GM21825 (cell line): Measurements from ENCODE around the gene FAM72D.
"Not testable (repeated sequence)": the region's sequence is repeated elsewhere in the genome, so short reads cannot be mapped to it uniquely, and the experiment has no call there.

Experiments
- ATAC-seq: cut with Tn5 transposase; IDR thresholded peaks from one replicate; pipeline ENCODE4 v1.9.1; 2021; ENCODE audit warnings: mild to moderate bottlenecking, moderate library complexity; ENCODE audit not compliant: unreplicated experiment

FAM72D gene

DNA sequence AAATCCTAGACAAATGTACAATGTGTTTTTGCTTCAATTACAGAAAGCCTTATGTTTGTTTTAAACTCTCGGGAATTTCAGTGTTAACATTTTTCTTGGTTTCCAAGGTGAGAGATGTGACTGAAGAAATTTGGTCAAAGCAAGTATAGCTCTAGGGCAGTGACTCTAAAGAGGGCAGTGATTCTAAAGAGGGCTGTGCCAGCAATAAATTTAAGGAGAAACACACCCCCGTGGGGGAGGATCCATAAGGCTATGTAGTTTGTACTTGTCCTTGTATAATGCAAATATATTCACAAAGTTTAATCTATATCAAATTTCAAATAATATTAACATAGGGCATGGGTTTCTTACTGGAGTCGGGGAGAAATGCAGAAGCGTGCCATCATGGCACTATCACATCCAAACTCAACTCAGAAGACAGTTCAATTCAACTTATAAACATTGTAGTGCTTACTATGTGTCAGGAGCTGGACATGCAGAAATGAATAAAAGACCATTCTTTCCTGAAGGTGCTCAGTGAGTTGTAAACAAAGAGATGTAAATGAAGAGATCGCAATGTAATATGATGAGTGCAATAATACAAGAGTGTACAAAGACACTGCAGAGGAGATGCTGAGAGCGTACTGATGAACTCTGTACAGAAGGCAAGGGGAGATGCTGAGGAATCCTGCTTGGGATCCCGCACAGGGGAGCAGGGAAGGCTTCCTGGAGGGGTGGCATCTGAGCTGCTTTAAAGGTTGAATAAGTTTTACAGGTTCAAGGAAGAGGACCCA, 13.1 kb upstream of the FAM72D start:
- not testable (repeated sequence) for ATAC-seq

DNA sequence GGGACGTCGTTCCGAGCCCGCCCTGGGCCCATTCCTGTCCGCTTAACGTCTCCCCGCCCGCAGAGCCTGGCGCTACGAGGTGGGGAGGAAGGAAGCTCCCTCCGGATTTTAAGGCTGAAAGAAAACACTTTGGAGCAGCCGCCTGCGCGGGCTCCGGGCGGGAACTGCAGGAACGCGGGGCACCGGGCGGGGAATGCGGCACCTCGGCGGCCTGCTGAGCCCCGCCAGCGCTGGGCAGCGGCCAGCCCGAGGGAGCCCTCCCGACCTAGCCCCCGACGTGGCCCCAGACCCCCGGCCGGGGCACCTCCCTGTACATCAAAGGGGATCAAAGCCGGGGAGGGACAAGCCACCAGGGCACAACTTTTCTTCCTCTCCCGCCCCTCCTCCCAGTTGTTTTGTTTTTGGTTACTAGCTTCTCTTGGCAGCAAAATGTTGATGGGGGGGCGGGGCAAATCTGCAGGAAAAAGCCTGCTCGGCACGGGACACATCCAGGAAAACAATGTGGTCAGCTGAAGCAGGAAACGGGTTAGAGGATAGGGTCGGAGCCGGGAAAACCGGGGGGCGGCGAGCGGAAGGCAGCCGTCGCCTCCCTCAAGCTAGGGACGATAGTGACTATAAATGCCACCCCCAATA, 2.1 kb upstream of the FAM72D start:
- not testable (repeated sequence) for ATAC-seq

DNA sequence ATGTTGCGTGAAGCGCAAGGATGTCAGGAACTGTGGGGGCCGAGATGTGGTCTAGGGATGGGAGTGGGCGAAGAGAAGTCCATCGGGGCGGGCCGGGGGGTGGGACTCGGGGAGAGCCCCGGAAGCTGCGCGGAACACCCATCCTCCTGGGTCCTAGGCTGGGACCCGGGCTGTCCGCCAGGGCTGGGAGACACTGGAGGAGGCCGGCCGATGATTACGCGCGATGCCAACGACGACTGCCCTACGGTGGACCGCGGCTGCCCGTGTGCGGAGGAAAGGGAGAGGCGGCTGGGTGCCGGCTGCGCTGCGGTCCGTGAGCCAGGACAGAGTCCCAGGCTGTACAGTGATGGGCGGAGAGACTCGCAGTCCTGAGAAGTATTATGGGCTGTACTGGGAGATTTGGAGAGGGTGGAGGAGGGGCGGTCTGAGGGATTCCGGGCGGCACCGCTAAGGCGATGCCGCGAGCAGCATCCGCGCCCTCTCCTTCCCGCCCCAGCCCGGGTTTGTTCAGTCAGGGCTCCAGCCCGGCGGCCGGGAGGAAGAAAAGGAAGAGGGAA, 1.0 kb upstream of the FAM72D start:
- peak; percentile 4 for ATAC-seq

DNA sequence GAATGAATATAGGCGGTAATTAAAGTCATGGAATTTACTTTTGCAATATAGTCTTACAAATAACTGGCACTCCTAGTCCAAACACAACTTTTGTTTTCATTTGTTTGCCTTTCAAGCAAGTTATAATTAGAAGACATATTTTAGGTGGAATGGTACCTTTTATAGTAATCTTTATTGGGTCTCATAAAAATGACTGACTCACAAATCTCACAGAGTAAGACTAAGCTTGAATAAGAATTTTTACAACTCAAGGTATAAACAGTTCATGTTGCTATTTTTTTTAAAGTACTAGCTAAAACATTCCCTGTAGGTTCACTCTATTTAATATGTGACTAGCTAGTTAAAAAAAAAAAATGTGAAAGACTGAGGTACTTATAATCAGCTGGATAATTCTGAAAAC, 6.0 kb downstream of the FAM72D start:
- ATAC-seq, result not testable (repeated sequence)

DNA sequence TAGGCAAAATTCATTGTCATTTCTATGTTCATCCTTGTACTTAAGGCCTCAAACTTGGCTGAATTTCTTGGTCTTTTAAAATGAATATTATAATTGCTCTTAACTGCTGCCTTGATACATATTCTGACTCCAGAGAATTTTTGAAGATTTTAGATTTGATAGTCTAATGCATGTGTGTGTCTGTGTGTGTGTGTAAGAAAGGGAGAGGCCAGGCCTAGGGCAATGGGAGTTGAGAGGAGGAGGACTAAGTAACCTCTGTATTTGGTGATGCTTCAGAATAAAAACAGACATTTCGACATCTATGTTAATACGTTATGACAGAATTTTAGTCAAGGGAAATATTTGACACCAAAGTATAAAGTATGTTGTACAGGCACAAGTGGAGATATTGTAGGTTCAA, 7.5 kb downstream of the FAM72D start:
- not testable (repeated sequence) for ATAC-seq

DNA sequence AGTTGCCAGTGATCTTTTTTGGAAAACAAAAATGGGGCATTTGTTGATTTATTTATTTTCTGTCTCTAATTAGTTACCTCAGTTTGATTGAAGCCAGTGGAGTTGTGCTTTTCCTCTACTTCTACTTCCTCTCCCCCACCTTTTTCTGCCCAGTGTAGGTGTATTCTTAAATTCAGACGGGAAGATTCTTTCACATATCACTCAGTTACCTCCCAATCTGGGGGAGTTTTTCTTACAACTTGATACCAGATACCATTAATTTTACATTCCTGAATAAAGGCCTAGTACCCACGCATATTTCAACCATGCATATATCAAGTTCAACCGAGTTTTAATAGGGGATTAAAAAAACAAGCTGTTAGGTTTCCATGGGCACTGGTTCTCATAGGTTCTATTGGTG, 15.9 kb downstream of the FAM72D start:
- not testable (repeated sequence) for ATAC-seq

DNA sequence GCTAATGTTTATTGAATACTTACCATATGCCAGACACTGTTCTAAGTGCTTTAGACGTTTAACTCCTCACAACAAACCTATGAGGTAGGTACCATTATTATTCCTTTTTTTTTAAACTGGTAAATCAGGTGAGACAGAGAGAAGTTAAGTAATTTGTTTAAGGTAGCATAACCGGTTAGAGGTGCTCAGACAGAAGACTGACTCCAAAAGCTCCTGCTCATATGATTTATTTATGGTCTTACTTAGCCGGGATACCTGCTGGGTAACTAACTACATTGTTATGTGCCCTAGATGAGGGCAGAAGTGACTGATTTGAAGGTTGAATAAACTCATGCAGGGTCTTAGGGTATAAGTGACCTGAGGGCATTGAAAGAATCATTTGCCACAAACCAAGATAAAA, 16.9 kb downstream of the FAM72D start:
- ATAC-seq, result not testable (repeated sequence)

DNA sequence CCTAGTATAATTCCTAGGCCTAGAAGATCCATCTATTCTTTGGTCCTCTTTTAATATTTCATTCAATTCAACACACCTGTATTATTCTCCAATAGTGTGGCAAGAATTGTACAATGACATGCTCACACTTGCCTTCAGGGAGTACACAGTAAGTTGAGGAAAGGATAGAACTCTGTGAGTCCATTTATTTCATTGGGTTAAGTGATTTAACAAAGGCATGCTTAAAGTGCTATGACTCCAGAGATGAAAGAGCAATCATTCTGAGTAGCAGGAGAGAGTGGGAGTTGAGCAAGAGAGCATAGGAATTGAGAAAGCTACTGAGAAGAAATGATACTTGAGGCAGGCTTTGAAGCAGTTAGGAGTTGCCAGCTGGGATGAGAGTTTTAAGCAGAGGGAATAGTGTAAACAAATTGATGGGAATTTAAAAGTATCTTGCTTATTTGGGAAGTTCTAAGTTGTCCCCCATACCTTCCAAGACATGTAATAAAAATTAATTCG, 18.8 kb downstream of the FAM72D start:
- ATAC-seq, result not testable (repeated sequence)

DNA sequence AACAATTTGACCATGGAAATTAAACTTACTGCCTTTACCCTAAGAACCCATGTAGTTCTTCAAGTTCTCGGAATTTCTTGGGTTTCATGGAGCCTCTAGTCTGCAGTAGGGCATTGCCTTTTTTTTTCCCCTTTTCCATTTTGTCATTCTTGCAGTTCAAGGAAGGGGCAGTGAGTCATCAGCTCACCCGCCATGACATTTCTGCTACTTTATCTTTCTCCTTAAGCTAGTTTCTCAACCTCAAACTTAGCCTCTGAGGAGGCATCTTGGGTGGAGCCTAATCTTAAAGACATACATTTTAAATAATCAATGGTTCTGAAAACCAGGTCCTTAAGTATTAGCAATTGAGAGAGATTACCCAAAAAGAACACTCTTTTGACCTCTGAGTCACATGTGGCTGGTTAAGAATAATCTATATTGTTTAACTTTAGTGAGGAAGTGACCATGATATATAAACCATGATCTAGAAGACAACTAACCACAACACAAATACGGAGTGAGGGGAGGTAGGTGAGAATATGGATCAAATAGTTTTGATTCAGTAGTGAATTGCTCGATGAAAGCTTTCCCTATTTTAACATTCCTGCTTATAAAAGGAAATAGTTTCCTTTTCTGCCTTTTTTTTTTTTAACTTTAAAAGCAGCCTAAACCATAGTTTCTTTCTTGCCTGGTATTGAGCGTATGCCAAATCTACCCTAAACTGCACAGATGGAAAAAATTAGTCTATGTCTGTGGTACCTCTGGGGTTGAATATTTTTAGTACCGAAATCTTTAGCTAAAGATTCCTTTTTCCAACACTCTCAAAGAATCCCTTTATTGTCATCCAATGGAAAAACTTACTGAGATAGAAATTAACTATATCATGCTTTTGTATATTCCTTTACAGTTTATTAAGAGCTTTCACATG, 20.1 kb downstream of the FAM72D start:
- not testable (repeated sequence) for ATAC-seq

DNA sequence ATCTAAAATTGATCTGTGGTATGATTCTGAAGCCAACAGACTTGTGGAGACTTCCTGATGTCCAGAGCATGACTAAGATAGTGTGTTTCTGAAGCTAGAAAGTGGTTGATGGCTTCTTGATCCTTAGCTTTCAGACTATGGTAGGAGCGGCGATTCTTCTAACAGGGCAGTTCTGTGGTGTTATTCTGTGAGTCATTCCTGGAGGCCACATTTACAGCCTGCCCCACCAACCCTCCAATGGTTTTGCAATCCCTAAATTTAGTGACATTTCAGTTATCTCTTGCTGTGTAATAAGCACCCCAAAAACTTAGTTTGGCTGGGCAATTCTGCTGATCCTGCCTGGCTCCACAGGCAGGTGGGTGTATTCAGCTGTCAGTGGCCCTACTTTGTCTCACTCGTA, 24.1 kb downstream of the FAM72D start:
- ATAC-seq, result not testable (repeated sequence)

DNA sequence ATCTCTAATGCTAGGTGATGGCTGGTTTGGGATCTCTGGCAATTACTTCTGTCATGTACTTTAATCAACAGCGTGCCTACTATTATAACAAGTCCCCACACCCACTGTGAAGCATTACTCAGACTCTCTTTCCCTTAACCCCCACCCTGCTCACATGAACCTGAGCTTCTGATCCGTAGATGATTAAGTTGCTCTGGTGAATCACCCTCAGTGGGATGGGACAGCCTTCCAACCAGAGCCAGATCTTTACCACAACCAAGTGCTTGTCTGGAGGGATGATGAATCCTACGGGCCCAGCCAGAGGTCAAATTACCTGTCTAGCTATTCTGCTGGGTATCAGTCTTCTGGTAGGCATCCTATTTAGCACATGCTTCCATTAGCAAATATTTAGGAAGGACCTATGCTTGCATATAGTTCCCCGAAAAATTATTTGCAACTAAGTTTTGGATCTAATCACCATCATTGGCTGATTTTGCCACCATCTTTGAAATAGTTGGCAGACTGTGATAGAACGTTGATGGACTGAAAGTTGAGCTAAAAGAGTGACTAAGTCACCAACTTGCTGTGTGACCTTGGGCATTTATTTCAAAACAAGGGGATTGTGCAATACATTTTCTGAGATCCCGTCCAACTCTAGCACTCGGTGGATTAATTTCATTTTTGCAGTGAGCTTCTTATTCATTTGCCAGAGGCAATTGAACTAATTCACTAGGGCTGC, 26.7 kb downstream of the FAM72D start:
- ATAC-seq, result not testable (repeated sequence)

DNA sequence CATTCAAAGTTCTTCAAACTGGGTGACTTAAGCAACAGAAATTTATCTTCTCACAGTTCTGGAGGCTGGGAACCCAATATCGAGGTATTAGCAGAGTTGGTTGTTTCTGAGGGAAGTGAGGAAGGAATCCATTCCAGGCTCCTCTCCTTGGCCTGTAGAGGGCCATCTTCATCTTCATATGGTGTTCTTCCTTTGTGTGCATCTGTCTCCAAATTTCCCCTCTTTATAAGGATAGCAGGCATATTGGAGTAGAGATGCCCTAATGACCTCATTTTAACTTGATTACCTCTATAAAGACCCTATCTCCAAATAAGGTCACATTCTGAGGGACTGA, 27.3 kb downstream of the FAM72D start:
- ATAC-seq, result not testable (repeated sequence)

DNA sequence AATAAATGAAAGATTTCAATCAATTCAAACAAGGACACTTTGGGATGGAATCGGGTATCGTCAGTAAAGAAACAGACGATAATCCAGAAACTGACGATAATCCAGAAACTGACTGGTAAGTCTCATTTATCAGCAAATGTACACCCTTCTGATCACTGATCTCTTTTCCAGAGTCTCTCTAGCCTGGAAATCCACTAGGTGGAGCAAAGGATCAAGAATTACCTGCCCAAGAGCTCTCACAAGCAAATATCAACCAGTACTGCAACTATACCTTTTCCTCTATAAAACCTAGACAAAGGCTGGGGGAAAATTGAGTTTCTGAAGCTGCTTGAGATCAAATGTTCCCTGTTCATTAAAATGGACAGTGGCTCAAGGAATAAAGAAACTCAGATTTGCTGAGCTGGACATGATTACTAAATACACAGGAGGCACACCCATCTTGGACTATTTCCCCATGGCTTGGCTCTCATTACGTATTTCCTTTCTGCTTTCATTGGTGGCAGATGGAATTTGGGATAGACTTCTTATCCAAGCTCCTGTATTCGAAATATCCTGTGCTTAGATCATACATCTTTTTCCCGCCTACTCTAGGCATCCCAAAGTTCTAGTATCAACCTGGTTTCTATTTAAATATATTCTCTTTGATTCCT, 28.3 kb downstream of the FAM72D start:
- ATAC-seq, result not testable (repeated sequence)

DNA sequence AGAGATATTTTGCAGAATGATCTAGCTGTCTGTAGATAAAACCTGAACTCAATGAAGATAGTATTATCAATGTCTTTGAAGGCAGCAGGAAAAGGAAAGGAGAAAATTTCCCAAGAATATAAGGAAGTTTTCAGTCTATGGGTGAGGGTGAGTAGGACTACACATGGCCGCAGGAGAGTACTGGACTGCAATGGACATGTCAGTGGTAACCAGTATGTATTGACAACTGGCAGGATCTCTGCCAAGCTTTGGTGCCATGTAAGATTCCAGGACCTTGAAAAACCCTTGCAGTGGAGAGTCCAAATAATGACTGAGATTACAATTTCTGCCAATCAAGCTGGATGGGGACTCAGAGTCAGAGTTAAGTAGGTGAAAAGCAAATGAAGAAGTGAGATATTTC, 29.3 kb downstream of the FAM72D start:
- not testable (repeated sequence) for ATAC-seq

DNA sequence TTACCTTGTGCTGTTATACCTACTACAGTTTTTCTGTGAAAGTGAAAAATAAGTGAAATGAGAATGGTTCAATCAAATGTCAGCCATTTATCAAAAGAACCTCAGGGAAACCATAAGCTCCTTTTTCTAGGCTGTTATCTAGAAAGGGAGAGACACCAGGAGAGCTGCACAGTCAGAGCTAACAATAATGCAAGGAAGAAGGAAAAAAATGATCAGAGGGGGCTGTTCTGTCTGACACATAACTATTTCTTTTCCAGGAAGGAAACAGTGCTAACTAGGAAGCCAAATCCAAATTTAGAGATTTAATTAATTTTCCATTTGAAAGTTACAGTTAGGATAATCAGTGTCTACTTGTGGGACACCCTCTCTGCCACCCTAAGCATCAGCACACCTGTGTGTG, 31.4 kb downstream of the FAM72D start:
- not testable (repeated sequence) for ATAC-seq

DNA sequence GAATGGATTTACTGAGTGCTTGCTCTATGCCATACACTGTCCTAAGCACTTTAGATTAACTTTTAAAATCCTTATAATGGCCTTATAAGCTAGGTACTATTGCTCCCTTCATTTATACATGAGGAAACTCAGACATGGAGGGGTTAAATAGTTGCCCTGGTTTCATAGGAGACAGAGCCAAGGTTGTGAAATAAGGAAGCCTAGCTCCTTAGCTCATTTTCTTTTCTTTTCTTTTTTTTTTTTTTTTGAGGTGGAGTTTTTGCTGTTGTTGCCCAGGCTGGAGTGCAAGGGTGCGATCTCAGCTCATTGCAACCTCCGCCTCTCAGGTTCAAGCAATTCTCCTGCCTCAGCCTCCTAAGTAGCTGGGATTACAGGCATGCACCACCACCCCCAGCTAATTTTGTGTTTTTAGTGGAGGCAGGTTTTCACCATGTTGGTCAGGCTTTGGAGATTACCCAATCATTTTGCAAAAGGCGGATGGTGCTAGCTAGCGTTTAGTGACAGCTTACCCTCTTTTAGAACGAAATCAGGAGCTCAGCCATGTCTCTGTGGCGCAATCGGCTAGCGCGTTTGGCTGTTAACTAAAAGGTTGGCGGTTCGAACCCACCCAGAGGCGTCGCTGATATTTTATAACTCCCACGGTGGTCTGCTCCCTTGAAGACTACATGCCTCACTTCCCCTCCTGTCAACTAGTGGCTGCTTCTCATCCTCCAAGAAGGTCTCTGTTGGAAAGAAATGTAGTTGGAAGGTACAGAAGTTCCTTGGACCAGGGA, 33.1 kb downstream of the FAM72D start:
- not testable (repeated sequence) for ATAC-seq

DNA sequence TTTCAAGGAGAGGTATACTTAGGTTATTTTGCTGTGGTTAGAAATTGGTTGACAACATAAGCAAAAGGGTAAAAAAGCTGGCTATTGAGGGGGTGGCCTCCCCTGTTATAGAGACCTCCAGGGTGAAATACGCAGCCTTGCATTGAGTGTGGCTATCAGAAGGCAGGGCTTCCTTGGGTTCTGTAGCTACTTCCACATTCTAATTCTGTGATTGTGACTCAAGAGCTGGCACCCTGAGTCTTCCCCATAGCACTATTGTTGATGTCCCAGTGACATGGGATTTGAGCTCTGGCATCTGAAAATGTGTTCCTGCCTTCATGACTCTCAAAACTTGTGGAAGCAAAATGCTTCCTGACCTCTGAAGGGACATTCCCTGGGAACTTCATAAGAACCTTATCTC, 38.7 kb downstream of the FAM72D start:
- not testable (repeated sequence) for ATAC-seq

DNA sequence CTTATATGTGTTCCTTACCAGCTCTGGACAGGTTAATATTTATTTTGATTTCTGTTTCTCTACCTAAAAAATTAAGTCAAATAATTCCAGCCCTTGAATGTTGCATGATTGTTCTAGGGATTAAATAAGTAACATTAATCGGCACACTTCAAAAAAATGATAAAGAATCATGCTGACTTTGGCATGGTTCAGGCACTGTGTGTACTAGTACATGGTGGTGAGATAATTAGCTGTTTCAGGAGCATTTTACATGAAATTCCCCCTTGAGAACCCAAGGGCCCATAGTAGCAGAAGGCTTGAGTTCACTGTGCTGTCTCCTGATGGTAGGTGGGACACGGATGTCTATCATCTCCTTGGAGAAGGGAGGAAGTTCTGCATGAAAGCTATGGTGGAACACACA, 44.8 kb downstream of the FAM72D start:
- not testable (repeated sequence) for ATAC-seq
